Measurements from ENCODE around the gene LCP2.

Gene LCP2

DNA sequence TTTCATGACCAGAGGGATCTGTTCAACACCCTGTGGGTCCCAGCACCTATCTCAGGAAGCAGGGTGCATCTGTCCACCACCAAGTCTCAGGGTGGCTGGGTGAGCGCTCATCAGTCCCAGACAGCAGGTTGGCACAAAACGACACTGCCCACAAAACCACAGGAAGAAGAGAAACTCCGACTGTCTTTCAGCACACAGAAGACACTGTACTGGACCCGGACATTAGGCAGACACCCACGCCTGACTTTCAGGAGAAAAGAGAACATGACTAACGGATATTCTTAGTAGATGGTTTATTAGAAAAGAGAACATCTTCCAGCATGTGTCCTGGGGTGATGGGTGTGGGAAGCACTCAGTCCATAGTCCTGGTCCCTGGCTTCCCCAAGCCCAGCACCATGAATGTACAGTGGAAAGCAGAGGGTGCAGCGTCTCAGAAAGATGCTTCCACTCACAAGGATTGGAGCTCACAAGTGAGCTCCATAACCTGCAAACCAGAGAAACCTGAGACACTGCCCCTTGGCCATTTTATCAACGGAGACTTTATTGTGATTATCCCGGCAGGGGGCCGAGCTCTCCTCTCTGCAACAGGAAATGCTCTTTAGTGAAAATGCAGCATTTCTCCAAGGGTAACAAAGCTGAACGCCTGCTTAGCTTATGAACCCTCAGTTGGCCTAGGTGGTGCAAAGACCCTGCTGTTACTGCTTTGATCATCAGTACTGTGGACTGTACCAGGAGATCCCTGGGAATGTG lies 35.8 kb upstream of the LCP2 start (continued):
- TF ChIP-seq ZNF600 (tag by site-specific recombination; IDR thresholded peaks at IDR 0.05) (no peak), ZNF776 (tag by site-specific recombination; IDR thresholded peaks at IDR 0.05; ENCODE audit: borderline replicate concordance) (no peak), ZNF510 (tag by site-specific recombination; IDR thresholded peaks at IDR 0.05; ENCODE audit: insufficient replicate concordance) (no peak), YY1 (tag by site-specific recombination; IDR thresholded peaks at IDR 0.05) (no peak), KLF7 (tag by site-specific recombination; IDR thresholded peaks at IDR 0.05; ENCODE audit: borderline replicate concordance) (no peak), ZNF830 (tag by site-specific recombination; IDR thresholded peaks at IDR 0.05; ENCODE audit: low read depth) (no peak), SALL2 (tag by site-specific recombination; IDR thresholded peaks at IDR 0.05; ENCODE audit: borderline replicate concordance) (no peak), ZNF610 (tag by site-specific recombination; IDR thresholded peaks at IDR 0.05; ENCODE audit: borderline replicate concordance) (no peak), ZNF2 (tag by site-specific recombination; IDR thresholded peaks at IDR 0.05) (no peak), ZNF302 (tag by site-specific recombination; IDR thresholded peaks at IDR 0.05; ENCODE audit: low read depth) (no peak), ZNF394 (tag by site-specific recombination; IDR thresholded peaks at IDR 0.05; ENCODE audit: borderline replicate concordance) (no peak)
- TF ChIP-seq, protein P1, sequence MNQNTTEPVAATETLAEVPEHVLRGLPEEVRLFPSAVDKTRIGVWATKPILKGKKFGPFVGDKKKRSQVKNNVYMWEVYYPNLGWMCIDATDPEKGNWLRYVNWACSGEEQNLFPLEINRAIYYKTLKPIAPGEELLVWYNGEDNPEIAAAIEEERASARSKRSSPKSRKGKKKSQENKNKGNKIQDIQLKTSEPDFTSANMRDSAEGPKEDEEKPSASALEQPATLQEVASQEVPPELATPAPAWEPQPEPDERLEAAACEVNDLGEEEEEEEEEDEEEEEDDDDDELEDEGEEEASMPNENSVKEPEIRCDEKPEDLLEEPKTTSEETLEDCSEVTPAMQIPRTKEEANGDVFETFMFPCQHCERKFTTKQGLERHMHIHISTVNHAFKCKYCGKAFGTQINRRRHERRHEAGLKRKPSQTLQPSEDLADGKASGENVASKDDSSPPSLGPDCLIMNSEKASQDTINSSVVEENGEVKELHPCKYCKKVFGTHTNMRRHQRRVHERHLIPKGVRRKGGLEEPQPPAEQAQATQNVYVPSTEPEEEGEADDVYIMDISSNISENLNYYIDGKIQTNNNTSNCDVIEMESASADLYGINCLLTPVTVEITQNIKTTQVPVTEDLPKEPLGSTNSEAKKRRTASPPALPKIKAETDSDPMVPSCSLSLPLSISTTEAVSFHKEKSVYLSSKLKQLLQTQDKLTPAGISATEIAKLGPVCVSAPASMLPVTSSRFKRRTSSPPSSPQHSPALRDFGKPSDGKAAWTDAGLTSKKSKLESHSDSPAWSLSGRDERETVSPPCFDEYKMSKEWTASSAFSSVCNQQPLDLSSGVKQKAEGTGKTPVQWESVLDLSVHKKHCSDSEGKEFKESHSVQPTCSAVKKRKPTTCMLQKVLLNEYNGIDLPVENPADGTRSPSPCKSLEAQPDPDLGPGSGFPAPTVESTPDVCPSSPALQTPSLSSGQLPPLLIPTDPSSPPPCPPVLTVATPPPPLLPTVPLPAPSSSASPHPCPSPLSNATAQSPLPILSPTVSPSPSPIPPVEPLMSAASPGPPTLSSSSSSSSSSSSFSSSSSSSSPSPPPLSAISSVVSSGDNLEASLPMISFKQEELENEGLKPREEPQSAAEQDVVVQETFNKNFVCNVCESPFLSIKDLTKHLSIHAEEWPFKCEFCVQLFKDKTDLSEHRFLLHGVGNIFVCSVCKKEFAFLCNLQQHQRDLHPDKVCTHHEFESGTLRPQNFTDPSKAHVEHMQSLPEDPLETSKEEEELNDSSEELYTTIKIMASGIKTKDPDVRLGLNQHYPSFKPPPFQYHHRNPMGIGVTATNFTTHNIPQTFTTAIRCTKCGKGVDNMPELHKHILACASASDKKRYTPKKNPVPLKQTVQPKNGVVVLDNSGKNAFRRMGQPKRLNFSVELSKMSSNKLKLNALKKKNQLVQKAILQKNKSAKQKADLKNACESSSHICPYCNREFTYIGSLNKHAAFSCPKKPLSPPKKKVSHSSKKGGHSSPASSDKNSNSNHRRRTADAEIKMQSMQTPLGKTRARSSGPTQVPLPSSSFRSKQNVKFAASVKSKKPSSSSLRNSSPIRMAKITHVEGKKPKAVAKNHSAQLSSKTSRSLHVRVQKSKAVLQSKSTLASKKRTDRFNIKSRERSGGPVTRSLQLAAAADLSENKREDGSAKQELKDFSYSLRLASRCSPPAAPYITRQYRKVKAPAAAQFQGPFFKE (tag by site-specific recombination; IDR thresholded peaks at IDR 0.05; ENCODE audit: borderline replicate concordance), result no peak
- TF ChIP-seq, protein P2, sequence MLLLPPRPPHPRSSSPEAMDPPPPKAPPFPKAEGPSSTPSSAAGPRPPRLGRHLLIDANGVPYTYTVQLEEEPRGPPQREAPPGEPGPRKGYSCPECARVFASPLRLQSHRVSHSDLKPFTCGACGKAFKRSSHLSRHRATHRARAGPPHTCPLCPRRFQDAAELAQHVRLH (tag by site-specific recombination; IDR thresholded peaks at IDR 0.05), result no peak

DNA sequence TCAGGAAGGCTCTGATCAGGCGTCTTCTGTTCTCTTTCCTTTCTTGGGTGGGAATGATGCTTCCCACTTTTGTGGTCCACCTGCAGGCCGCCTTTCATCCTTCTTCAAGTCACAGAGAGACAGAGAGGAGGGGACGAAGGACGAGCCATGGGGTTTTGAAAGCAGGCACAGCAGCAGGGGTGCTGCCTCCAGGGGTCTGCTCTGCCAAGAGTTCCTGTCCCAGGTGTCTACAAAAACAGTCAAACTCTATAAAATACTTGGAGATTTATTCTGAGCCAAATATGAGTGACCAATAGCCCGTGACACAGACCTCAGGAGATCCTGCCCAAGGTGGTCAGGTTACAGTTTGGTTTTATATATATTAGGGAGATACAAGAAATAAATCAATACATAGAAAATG lies 34.5 kb upstream of the LCP2 start:
- Histone ChIP-seq H3K4me3 (ENCODE audit: low read depth, low read length) (no peak overlapping the region), H3K36me3 (ENCODE audit: control insufficient read depth in 2 of 2, insufficient read depth in 1 of 2, low read length in 2 of 2) (no peaks in the 10 kb centered on the region), H3K9me3 (ENCODE audit: control insufficient read depth, insufficient read depth, low read depth, low read length) (no peaks in the 10 kb centered on the region), H3K27ac (ENCODE audit: extremely low read depth, low read depth, low read length) (no peak overlapping the region), H3K4me1 (ENCODE audit: control insufficient read depth, insufficient read depth, low read length) (peaks cover 5% of the 10 kb centered on the region)
- POLR2A ChIA-PET, result no interaction called here
- peak; percentile 93 for TF ChIP-seq GLIS1 (tag by site-specific recombination; IDR thresholded peaks at IDR 0.05)
- TF ChIP-seq, protein P3, sequence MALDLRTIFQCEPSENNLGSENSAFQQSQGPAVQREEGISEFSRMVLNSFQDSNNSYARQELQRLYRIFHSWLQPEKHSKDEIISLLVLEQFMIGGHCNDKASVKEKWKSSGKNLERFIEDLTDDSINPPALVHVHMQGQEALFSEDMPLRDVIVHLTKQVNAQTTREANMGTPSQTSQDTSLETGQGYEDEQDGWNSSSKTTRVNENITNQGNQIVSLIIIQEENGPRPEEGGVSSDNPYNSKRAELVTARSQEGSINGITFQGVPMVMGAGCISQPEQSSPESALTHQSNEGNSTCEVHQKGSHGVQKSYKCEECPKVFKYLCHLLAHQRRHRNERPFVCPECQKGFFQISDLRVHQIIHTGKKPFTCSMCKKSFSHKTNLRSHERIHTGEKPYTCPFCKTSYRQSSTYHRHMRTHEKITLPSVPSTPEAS (tag by site-specific recombination; IDR thresholded peaks at IDR 0.05), result no peak
- CTCF ChIA-PET, result no interaction called here
